ENCODE data around the gene WDR55. TPM values are rescaled to one million over a fixed set of nuclear protein-coding genes. Genes with fewer than 3 reads are reported as not detected.
"Not testable (repeated sequence)": the region's sequence is repeated elsewhere in the genome, so short reads cannot be mapped to it uniquely, and the experiment has no call there.

The WDR55 gene
- total RNA-seq, 1 donor from 2014 or later: 36.9 TPM

DNA sequence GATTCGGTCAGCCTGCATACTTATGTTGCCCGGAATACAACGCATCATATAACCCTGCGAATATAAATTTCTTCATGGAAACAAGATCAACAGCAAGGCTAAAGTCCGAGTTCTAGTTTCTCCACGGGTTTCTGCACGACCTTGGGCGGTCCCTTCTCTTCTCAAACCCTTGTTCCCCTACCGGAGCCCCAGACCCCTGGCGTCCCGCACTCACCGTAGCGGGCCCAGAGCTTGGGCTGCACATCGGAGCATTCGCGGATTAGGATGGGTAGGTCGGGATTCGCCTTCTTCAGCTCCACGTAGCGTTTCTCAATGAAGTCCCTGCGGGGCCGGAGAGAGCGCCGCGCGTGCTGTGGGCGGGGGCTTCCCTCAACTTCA is 17.7 kb upstream of the WDR55 start:
- Mint-ChIP-seq H3K9me3 (no peaks in the 10 kb centered on the region), H3K4me3 (peak overlapping the region; percentile 99), H3K27me3 (no peaks in the 10 kb centered on the region), H3K4me1 (peaks cover 38% of the 10 kb centered on the region), H3K36me3 (ENCODE audit: low read depth) (peaks cover 75% of the 10 kb centered on the region), H3K27ac (peak overlapping the region; percentile 98)
- TF ChIP-seq, protein P1, sequence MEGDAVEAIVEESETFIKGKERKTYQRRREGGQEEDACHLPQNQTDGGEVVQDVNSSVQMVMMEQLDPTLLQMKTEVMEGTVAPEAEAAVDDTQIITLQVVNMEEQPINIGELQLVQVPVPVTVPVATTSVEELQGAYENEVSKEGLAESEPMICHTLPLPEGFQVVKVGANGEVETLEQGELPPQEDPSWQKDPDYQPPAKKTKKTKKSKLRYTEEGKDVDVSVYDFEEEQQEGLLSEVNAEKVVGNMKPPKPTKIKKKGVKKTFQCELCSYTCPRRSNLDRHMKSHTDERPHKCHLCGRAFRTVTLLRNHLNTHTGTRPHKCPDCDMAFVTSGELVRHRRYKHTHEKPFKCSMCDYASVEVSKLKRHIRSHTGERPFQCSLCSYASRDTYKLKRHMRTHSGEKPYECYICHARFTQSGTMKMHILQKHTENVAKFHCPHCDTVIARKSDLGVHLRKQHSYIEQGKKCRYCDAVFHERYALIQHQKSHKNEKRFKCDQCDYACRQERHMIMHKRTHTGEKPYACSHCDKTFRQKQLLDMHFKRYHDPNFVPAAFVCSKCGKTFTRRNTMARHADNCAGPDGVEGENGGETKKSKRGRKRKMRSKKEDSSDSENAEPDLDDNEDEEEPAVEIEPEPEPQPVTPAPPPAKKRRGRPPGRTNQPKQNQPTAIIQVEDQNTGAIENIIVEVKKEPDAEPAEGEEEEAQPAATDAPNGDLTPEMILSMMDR (IDR thresholded peaks at IDR 0.05): no peak
- ChIA-PET POLR2A (interaction anchor here (0.6 to 3.2 kb wide), 26 partner anchors 8 to 365 kb away, joined by 3 to 43 read pairs (median 6); partner anchors contain the start of genes ANKHD1, APBB3, EIF4EBP3 and HARS1), CTCF (interaction anchor here (0.9 to 2.5 kb wide), 4 partner anchors 8 to 275 kb away, joined by 3 to 12 read pairs (median 7); partner anchors contain the start of gene EIF4EBP3)
- no peak for DNase-seq
- no peak for ATAC-seq (ENCODE audit: low read depth)
- intact Hi-C loops (cut with micrococcal nuclease): loop anchor here (1.0 to 10.0 kb wide), 10 partner anchors 8 to 1245 kb away; partner anchors contain the start of genes ANKHD1, APBB3, CD14 and CYSTM1

DNA sequence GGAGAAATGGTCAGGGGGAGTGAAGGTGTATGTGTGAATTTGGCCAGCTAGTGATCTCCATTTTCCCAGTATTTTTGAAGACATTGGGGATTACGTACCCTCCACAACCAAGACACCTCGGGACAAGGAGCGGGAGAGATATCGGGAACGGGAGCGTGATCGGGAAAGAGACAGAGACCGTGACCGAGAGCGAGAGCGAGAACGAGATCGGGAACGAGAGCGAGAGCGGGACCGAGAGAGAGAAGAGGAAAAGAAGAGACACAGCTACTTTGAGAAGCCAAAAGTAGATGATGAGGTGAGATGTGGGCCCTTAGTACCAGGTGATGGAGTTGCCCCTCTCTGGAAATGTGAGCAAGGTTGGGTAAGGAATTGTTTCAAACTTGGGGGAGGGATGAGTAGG is 5.8 kb upstream of the WDR55 start:
- Mint-ChIP-seq H3K4me1 (no peaks in the 10 kb centered on the region), H3K9me3 (no peaks in the 10 kb centered on the region), H3K27me3 (no peaks in the 10 kb centered on the region), H3K36me3 (ENCODE audit: low read depth) (peaks cover 84% of the 10 kb centered on the region), H3K27ac (no peak overlapping the region), H3K4me3 (no peak overlapping the region)
- ChIA-PET CTCF (no interaction called here), POLR2A (interaction anchor here (0.9 kb wide), 1 partner anchor 11 kb away, joined by 4 read pairs; the partner anchor contains the start of genes IK and NDUFA2)
- intact Hi-C loops (cut with micrococcal nuclease): no loop called here
- ATAC-seq (ENCODE audit: low read depth) (no peak), DNase-seq (no peak)
- TF ChIP-seq, protein P1 (IDR thresholded peaks at IDR 0.05): no peak

DNA sequence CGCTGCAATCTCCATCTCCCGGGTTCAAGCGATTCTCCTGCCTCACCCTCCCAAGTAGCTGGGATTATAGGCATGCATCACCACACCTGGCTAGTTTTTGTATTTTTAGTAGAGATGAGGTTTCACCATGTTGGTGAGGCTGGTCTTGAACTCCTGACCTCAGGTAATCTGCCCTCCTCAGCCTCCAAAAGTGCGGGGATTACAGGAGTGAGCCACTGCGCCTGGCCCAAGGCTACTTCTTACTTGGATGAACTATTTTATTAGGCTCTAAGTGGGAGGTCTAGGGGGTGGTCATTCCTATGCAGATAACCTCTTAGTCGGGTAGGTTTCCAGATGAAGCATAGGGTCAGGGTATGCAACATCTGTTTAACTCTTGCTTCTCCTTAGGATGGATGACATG is 4.3 kb upstream of the WDR55 start:
- H3K4me1 Mint-ChIP-seq; H3K27ac Mint-ChIP-seq; ATAC-seq (ENCODE audit: low read depth); H3K4me3 Mint-ChIP-seq; CTCF ChIA-PET; H3K9me3 Mint-ChIP-seq; DNase-seq; H3K27me3 Mint-ChIP-seq: not testable (repeated sequence)
- H3K36me3 Mint-ChIP-seq (ENCODE audit: low read depth): peaks cover 76% of the 10 kb centered on the region
- POLR2A ChIA-PET: interaction anchor here (1.3 kb wide), 1 partner anchor 13 kb away, joined by 3 read pairs; the partner anchor contains the start of genes IK and NDUFA2
- intact Hi-C loops (cut with micrococcal nuclease): loop anchor here (10.0 kb wide), 1 partner anchor 546 kb away; the partner anchor contains the start of gene PURA

DNA sequence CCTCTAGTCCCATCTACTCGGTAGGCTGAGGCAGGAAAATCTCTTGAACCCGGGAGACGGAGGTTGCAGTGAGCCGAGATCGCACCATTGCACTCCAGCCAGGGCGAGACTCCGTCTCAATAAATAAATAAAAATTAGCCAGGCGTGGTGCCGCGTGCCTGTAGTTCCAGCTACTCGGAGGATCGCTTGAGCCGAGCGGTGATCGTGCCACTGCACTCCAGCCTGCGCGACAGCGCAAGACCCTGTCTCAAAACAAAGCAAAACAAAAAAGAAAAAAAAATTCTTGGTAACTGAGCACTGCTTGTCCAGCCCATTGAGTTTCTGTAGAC is 710 bp upstream of the WDR55 start:
- POLR2A ChIA-PET: interaction anchor here (0.6 to 3.3 kb wide), 7 partner anchors 17 to 1578 kb away, joined by 3 to 42 read pairs (median 10); partner anchors contain the start of genes ANKHD1, EIF4EBP3, HARS1 and HARS2
- no peak for ATAC-seq (ENCODE audit: low read depth)
- intact Hi-C loops (cut with micrococcal nuclease): loop anchor here (1.0 to 10.0 kb wide), 9 partner anchors 17 to 549 kb away; partner anchors contain the start of genes ANKHD1, APBB3, HARS1 and HARS2

DNA sequence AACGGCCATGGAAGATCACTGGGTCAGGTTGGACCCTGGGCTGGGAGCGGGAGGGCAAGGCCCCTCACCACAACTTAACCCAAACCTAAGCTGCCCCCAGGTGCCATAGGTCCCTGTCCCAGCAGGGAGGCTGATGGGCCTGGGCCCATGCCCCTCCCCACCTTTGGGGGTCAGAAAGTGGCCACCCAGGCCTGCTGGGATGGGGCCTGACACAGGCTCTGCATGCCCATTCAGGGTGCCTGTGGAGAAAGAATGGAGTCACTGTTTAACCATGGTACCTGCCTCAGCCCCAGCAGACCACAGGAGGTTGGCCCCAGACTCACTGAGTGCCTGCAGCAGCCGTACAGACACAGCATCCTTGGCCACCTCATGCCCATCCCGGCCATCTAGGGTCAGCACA is 6.3 kb downstream of the WDR55 start:
- H3K27me3 Mint-ChIP-seq; H3K4me3 Mint-ChIP-seq; intact Hi-C loops (cut with micrococcal nuclease); DNase-seq; ATAC-seq (ENCODE audit: low read depth); CTCF ChIA-PET; H3K9me3 Mint-ChIP-seq; POLR2A ChIA-PET; H3K27ac Mint-ChIP-seq: not testable (repeated sequence)
- peaks cover 19% of the 10 kb centered on the region for H3K4me1 Mint-ChIP-seq
- H3K36me3 Mint-ChIP-seq (ENCODE audit: low read depth): peaks cover 82% of the 10 kb centered on the region

More for the DNA sequence above, 710 bp upstream of the WDR55 start:
- CTCF ChIA-PET: no interaction called here
- Mint-ChIP-seq H3K9me3 (no peaks in the 10 kb centered on the region), H3K4me3 (peak overlapping the region; percentile 97), H3K36me3 (ENCODE audit: low read depth) (peaks cover 69% of the 10 kb centered on the region), H3K27ac (peak overlapping the region; percentile 95), H3K27me3 (no peaks in the 10 kb centered on the region), H3K4me1 (peaks cover 30% of the 10 kb centered on the region)
- DNase-seq: no peak
- TF ChIP-seq, protein P1 (IDR thresholded peaks at IDR 0.05): no peak

DNA sequence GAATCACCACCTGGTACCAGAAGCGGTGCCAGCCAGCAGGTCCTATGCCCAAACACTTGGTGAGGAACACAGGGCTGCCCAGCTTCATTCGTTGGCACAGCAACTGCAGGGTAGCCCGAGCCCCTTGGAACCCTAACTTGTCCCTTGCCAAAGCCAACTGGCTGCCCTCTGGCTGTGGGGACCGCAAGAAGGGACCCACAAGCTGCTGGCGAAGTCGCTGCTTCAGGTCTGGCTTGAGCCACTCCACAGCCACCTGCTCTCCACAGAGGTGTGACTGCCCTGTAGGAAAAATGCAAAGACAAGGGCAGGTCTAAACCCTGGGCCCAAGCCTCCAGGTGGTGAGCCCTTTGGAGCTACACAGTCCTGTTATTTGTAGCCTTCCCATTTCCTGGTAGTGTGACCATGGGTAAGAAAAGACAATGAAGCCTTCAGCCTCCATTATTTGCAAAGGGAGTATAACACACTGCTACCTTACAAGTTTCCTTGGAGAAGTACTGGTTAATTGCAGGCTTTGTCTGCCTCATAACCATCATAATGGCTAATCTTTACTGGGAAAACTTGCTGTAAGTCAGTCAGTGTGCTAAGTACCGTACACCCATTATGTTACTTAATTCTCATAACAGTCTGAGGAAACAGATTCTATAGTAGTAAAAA is 6.9 kb downstream of the WDR55 start:
- ChIA-PET POLR2A (interaction anchor here (0.9 kb wide), 1 partner anchor 24 kb away, joined by 4 read pairs; the partner anchor contains the start of genes IK and NDUFA2), CTCF (no interaction called here)
- intact Hi-C loops (cut with micrococcal nuclease): no loop called here
- no peak overlapping the region for H3K4me3 Mint-ChIP-seq
- DNase-seq: no peak
- peaks cover 87% of the 10 kb centered on the region for H3K36me3 Mint-ChIP-seq (ENCODE audit: low read depth)
- TF ChIP-seq, protein P1 (IDR thresholded peaks at IDR 0.05): no peak
- no peak overlapping the region for H3K27ac Mint-ChIP-seq
- no peaks in the 10 kb centered on the region for H3K9me3 Mint-ChIP-seq
- peaks cover 13% of the 10 kb centered on the region for H3K4me1 Mint-ChIP-seq
- ATAC-seq (ENCODE audit: low read depth): no peak
- H3K27me3 Mint-ChIP-seq: no peaks in the 10 kb centered on the region
